ENCODE measurements around the gene CD47. TPM values are rescaled to one million over a fixed set of nuclear protein-coding genes. Genes with fewer than 3 reads are reported as not detected.

The CD47 gene
- total RNA-seq, 2 donors from 2014 or later, result 6.4 to 12.0 TPM

DNA sequence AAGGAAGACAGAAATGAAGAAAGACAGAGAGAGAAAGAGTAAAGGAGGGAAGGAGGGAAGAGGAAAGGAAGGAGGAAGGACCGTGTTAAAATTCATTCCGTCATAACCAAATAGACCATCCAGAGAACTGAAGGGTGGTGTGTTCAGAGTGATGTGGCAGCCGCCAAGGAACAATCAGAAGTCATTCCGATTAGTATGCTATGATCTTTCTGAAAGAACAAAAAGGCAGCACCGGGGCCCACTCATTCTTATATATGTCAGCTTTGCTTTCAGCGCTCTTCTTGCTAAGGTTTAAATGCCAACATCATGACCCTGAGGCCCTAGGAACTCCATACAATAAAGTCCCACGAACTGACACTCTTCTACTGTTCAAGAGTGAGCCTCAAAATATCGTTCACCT lies 78.5 kb downstream of the CD47 start:
- Histone ChIP-seq H3K36me3 (ENCODE audit: control insufficient read depth, insufficient read depth, low read length) (no peaks in the 10 kb centered on the region), H3K4me3 (ENCODE audit: low read length) (peak overlapping the region; percentile 10), H3K27me3 (ENCODE audit: control insufficient read depth, insufficient read depth, low read length, poor library complexity, severe bottlenecking) (peaks cover 92% of the 10 kb centered on the region), H3K9ac (ENCODE audit: extremely low read depth, low read length, poor library complexity, severe bottlenecking) (no peak overlapping the region), H3K27ac (ENCODE audit: low read depth, low read length) (no peak overlapping the region), H3K9me3 (ENCODE audit: control insufficient read depth, low read length) (no peaks in the 10 kb centered on the region), H3K4me1 (ENCODE audit: control insufficient read depth, insufficient read depth, low read length) (peaks cover 12% of the 10 kb centered on the region)
- Mint-ChIP-seq H3K27ac (no peak overlapping the region), H3K4me1 (peaks cover 28% of the 10 kb centered on the region), H3K4me3 (no peak overlapping the region), H3K27me3 (ENCODE audit: insufficient read depth) (peaks cover 81% of the 10 kb centered on the region), H3K9me3 (no peaks in the 10 kb centered on the region), H3K36me3 (ENCODE audit: low read depth) (no peaks in the 10 kb centered on the region)
- 90 to 93% methylated on average over 7 to 8 of the region's 8 CpGs for WGBS, 2 experiments (ENCODE audit: insufficient coverage in 1 of 2, insufficient read length in 1 of 2)
- TF ChIP-seq, protein P1, sequence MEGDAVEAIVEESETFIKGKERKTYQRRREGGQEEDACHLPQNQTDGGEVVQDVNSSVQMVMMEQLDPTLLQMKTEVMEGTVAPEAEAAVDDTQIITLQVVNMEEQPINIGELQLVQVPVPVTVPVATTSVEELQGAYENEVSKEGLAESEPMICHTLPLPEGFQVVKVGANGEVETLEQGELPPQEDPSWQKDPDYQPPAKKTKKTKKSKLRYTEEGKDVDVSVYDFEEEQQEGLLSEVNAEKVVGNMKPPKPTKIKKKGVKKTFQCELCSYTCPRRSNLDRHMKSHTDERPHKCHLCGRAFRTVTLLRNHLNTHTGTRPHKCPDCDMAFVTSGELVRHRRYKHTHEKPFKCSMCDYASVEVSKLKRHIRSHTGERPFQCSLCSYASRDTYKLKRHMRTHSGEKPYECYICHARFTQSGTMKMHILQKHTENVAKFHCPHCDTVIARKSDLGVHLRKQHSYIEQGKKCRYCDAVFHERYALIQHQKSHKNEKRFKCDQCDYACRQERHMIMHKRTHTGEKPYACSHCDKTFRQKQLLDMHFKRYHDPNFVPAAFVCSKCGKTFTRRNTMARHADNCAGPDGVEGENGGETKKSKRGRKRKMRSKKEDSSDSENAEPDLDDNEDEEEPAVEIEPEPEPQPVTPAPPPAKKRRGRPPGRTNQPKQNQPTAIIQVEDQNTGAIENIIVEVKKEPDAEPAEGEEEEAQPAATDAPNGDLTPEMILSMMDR (conservative IDR thresholded peaks at IDR 0.05), result no peak
- no peak for DNase-seq

DNA sequence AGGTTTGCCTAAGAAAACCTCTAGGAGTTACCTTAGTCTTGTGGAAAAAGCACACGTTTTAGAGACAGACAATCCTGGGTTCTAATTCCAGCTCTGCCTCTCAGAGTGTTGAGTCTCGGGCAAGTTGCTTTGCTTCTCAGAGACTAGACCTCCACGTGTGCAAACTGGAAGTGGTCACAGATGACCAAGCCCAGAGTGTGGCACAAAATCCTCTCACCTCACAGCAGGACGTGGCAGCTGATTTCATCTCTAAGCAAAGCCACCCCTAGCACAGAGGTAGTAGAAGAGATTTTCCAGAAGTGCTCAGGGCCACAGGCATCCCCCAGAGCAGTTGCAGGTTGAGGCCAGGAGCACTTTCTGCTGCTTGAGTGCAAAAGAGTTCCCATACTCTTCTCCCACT lies 79.2 kb downstream of the CD47 start:
- TF ChIP-seq, protein P1 (conservative IDR thresholded peaks at IDR 0.05), result no peak
- H3K9me3 Mint-ChIP-seq, result no peaks in the 10 kb centered on the region
- WGBS, 2 experiments (ENCODE audit: insufficient coverage in 1 of 2, insufficient read length in 1 of 2), result 88 to 91% methylated on average over 4 of the region's 4 CpGs
- H3K27ac ChIP-seq (ENCODE audit: low read depth, low read length), result no peak overlapping the region
- no peaks in the 10 kb centered on the region for H3K36me3 Mint-ChIP-seq (ENCODE audit: low read depth)
- H3K4me1 ChIP-seq (ENCODE audit: control insufficient read depth, insufficient read depth, low read length), result peaks cover 12% of the 10 kb centered on the region
- H3K36me3 ChIP-seq (ENCODE audit: control insufficient read depth, insufficient read depth, low read length), result no peaks in the 10 kb centered on the region
- H3K4me3 ChIP-seq (ENCODE audit: low read length), result no peak overlapping the region
- DNase-seq, result no peak
- H3K27me3 Mint-ChIP-seq (ENCODE audit: insufficient read depth), result peaks cover 82% of the 10 kb centered on the region
- peaks cover 30% of the 10 kb centered on the region for H3K4me1 Mint-ChIP-seq
- no peaks in the 10 kb centered on the region for H3K9me3 ChIP-seq (ENCODE audit: control insufficient read depth, low read length)
- no peak overlapping the region for H3K9ac ChIP-seq (ENCODE audit: extremely low read depth, low read length, poor library complexity, severe bottlenecking)
- no peak overlapping the region for H3K27ac Mint-ChIP-seq
- peaks cover 95% of the 10 kb centered on the region for H3K27me3 ChIP-seq (ENCODE audit: control insufficient read depth, insufficient read depth, low read length, poor library complexity, severe bottlenecking)
- no peak overlapping the region for H3K4me3 Mint-ChIP-seq

DNA sequence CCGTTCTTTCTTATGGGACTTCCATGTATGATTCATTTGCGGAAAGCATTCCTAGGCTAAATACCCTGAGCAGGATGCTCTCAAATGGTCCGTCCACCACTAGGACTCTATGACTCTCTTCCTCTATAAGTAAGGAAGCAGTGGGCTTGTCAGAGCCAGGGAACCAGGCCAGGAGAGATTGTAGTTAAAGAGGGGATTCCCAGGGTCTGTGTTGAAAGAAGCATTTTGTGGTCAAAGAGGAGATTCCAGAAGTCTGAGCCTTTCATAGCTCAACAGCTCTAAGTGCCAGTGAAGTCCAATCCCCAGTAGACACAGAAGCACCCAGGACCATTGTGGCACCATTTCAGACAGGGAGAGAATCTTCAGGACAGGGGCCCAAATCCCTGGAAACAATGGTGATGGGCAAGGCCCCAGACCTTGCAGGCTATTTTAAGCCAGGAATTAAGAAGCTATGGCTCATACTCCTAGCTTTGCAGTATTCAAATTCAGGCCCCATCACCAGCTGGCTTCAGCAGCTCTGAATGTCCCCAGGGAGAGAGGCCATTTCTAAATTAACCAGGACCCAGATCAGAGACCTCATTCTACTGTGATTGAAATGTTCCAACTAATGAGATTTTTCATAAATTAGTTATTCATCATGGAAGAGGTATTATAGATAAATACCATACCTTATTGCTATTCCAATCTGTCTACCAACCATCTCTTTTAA lies 81.7 kb downstream of the CD47 start:
- H3K27me3 Mint-ChIP-seq (ENCODE audit: insufficient read depth), result peaks cover 63% of the 10 kb centered on the region

More for the DNA sequence above, 81.7 kb downstream of the CD47 start:
- Histone ChIP-seq H3K36me3 (ENCODE audit: control insufficient read depth, insufficient read depth, low read length) (no peaks in the 10 kb centered on the region), H3K4me1 (ENCODE audit: control insufficient read depth, insufficient read depth, low read length) (peaks cover 16% of the 10 kb centered on the region), H3K9ac (ENCODE audit: extremely low read depth, low read length, poor library complexity, severe bottlenecking) (no peak overlapping the region), H3K27ac (ENCODE audit: low read depth, low read length) (no peak overlapping the region), H3K27me3 (ENCODE audit: control insufficient read depth, insufficient read depth, low read length, poor library complexity, severe bottlenecking) (peaks cover 74% of the 10 kb centered on the region), H3K4me3 (ENCODE audit: low read length) (no peak overlapping the region), H3K9me3 (ENCODE audit: control insufficient read depth, low read length) (no peaks in the 10 kb centered on the region)
- Mint-ChIP-seq H3K9me3 (no peaks in the 10 kb centered on the region), H3K36me3 (ENCODE audit: low read depth) (no peaks in the 10 kb centered on the region), H3K4me1 (peaks cover 26% of the 10 kb centered on the region), H3K27ac (no peak overlapping the region), H3K4me3 (no peak overlapping the region)
- 93 to 100% methylated on average over 2 to 3 of the region's 3 CpGs for WGBS, 2 experiments (ENCODE audit: insufficient coverage in 1 of 2, insufficient read length in 1 of 2)
- no peak for DNase-seq
- TF ChIP-seq, protein P1 (conservative IDR thresholded peaks at IDR 0.05), result no peak

Data from endodermal cell (in vitro differentiated cells).